Naive thymus-derived CD4-positive, alpha-beta T cell (primary cell): ENCODE data around the gene STIM1. TPM values are rescaled to one million over a fixed set of nuclear protein-coding genes. Genes with fewer than 3 reads are reported as not detected.

ENCODE experiments used
- ATAC-seq: fragments of 150-1000 bp; cut with Tn5 transposase; 2 replicates; pipeline ENCODE4 v1.10.0; 2021; ENCODE audit warnings: mild to moderate bottlenecking, moderate library complexity
- CTCF ChIA-PET: fragments of 350-600 bp; sonication (Branson Sonifier 250); formaldehyde crosslinking; loops from one replicate; lab custom pipeline; 2021; ENCODE audit warnings: antibody characterized with exemption; lab: Charles Lee
- POLR2A ChIA-PET: fragments of 350-600 bp; sonication (Branson Sonifier 250); formaldehyde crosslinking; loops from one replicate; lab custom pipeline; 2021; ENCODE audit warnings: antibody characterized with exemption, inconsistent platforms; lab: Charles Lee
- DNase-seq, 9 donors: peaks; one replicate each; pipeline versions ENCODE4 v3.0.0 to v3.0.0-alpha.2; 2020 to 2022; ENCODE audit warnings: mixed read lengths in 1 of 9
- H3K27ac ChIP-seq: one replicate; pipeline ENCODE4 v1.7.0; 2013; ENCODE audit warnings: mild to moderate bottlenecking, low read depth, low read length, moderate library complexity
- H3K27me3 ChIP-seq, 2 donors: one replicate each; pipeline ENCODE4 v1.7.0; 2013; ENCODE audit warnings: low read length in 2 of 2, mild to moderate bottlenecking in 2 of 2, moderate library complexity in 2 of 2; ENCODE audit not compliant: control insufficient read depth in 2 of 2, insufficient read depth in 2 of 2
- H3K36me3 ChIP-seq, 3 experiments: 1 replicate in 2 of 3; 2 replicates in 1 of 3; pipeline ENCODE4 v1.7.0; 2013; ENCODE audit warnings: low read length in 3 of 3, mild to moderate bottlenecking in 3 of 3, moderate library complexity in 1 of 3; ENCODE audit not compliant: insufficient read depth in 3 of 3, control insufficient read depth in 2 of 3
- H3K4me1 ChIP-seq, 2 donors: one replicate each; pipeline ENCODE4 v1.7.0; 2013; ENCODE audit warnings: low read length in 2 of 2, mild to moderate bottlenecking in 2 of 2, moderate library complexity in 1 of 2; ENCODE audit not compliant: control insufficient read depth in 2 of 2, insufficient read depth in 2 of 2
- H3K4me3 ChIP-seq: 2 replicates; pipeline ENCODE4 v1.7.0; 2013; ENCODE audit warnings: mild to moderate bottlenecking, low read length
- H3K9me3 ChIP-seq, 3 experiments: 1 replicate in 2 of 3; 2 replicates in 1 of 3; pipeline ENCODE4 v1.7.0; 2013; ENCODE audit warnings: low read length in 3 of 3; ENCODE audit not compliant: control insufficient read depth in 2 of 3
- H3K27ac Mint-ChIP-seq, 9 donors: one replicate each; pipeline ENCODE4 v1.8.0; 2020 to 2022; ENCODE audit warnings: mixed read lengths in 9 of 9, mild to moderate bottlenecking in 8 of 9, moderate library complexity in 5 of 9, inconsistent platforms in 2 of 9
- H3K27me3 Mint-ChIP-seq, 5 donors: one replicate each; pipeline ENCODE4 v1.8.0; 2021 to 2022; ENCODE audit warnings: mixed read lengths in 5 of 5, mild to moderate bottlenecking in 1 of 5
- H3K36me3 Mint-ChIP-seq, 5 donors: one replicate each; pipeline ENCODE4 v1.8.0; 2020 to 2022; ENCODE audit warnings: mixed read lengths in 5 of 5, mild to moderate bottlenecking in 3 of 5, inconsistent platforms in 1 of 5
- H3K4me1 Mint-ChIP-seq, 7 donors: one replicate each; pipeline ENCODE4 v1.8.0; 2020 to 2022; ENCODE audit warnings: mixed read lengths in 7 of 7, mild to moderate bottlenecking in 3 of 7, inconsistent platforms in 1 of 7
- H3K4me3 Mint-ChIP-seq, 10 donors: one replicate each; pipeline ENCODE4 v1.8.0; 2020 to 2022; ENCODE audit warnings: mild to moderate bottlenecking in 10 of 10, mixed read lengths in 10 of 10, moderate library complexity in 6 of 10, inconsistent platforms in 2 of 10
- H3K9me3 Mint-ChIP-seq, 11 donors: one replicate each; pipeline ENCODE4 v1.8.0; 2020 to 2022; ENCODE audit warnings: mixed read lengths in 11 of 11, mild to moderate bottlenecking in 4 of 11, inconsistent platforms in 1 of 11, moderate library complexity in 1 of 11
- intact Hi-C, 2 donors: fragments of 100-400 bp; cut with micrococcal nuclease; formaldehyde crosslinking; loops; one replicate each; pipeline ENCODE4 v1.15.1; 2023
- polyA plus RNA-seq, 2 donors: library from polyadenylated mRNA; unstranded; fragments of 300-500 nt; fragmentation: Illumina TruSeq; gene quantifications; one replicate each; pipeline ENCODE4 v1.2.3, GENCODE V29; 2021
- total RNA-seq, 6 experiments: library from RNA in 5 of 6; stranded (reverse) in 5 of 6; gene quantifications; 1 replicate in 5 of 6; 2 replicates in 1 of 6; pipeline ENCODE4 v1.2.3 and lab custom pipeline; 2021 to 2026

Gene STIM1
- total and polyA plus RNA-seq, 7 experiments from 2014 or later, result 38.4 to 117 (median 99.0) TPM

- POLR2A ChIA-PET, result interaction anchor here (0.6 to 1.0 kb wide), 5 partner anchors 17 to 227 kb away, joined by 3 to 5 read pairs (median 3); no protein-coding TSS in a partner anchor
These were observed 204.9 kb downstream of the STIM1 start for GRCh38 chr11:4060182-4060923.

GRCh38 chr11:4061700-4062099 is 206.2 kb downstream of the STIM1 start:
- Mint-ChIP-seq H3K36me3 (peaks cover 11 to 44% (median 26%) of the 10 kb centered on the region in 5 donors), H3K27ac (peak overlapping the region in 5 of 9 donors; percentile 13 to 72 (median 47)), H3K4me1 (peaks cover 28 to 54% (median 48%) of the 10 kb centered on the region in 7 donors), H3K27me3 (no peaks in the 10 kb centered on the region), H3K9me3 (no peaks in the 10 kb centered on the region), H3K4me3 (no peak overlapping the region)
- Histone ChIP-seq H3K27ac (no peak overlapping the region), H3K36me3 (peaks cover 3 to 36% (median 15%) of the 10 kb centered on the region in 3 experiments), H3K4me1 (peaks cover 12 to 24% of the 10 kb centered on the region in 2 donors), H3K27me3 (no peaks in the 10 kb centered on the region), H3K9me3 (no peaks in the 10 kb centered on the region), H3K4me3 (no peak overlapping the region)
- ChIA-PET POLR2A (interaction anchor here (0.5 kb wide), 1 partner anchor 44 kb away, joined by 3 read pairs; no protein-coding TSS in a partner anchor), CTCF (interaction anchor here (2.7 kb wide), 1 partner anchor 11 kb away, joined by 14 read pairs; no protein-coding TSS in a partner anchor)
- DNase-seq (no peak), ATAC-seq (no peak)
- intact Hi-C loops, result no loop called here

More at GRCh38 chr11:4060182-4060923, 204.9 kb downstream of the STIM1 start:
- peaks cover 17 to 48% (median 46%) of the 10 kb centered on the region in 7 donors for H3K4me1 Mint-ChIP-seq
- no peak overlapping the region for H3K27ac ChIP-seq
- H3K9me3 Mint-ChIP-seq, result no peaks in the 10 kb centered on the region
- intact Hi-C loops, result no loop called here
- H3K27ac Mint-ChIP-seq, result peak overlapping the region in 8 of 9 donors; percentile 32 to 88 (median 54)
- no peaks in the 10 kb centered on the region for H3K27me3 Mint-ChIP-seq
- H3K36me3 ChIP-seq, result peaks cover 3 to 49% (median 15%) of the 10 kb centered on the region in 3 experiments
- peaks cover 3 to 16% of the 10 kb centered on the region in 2 donors for H3K4me1 ChIP-seq
- peaks cover 11 to 54% (median 32%) of the 10 kb centered on the region in 5 donors for H3K36me3 Mint-ChIP-seq
- no peaks in the 10 kb centered on the region for H3K9me3 ChIP-seq
- no peaks in the 10 kb centered on the region for H3K27me3 ChIP-seq
- no peak overlapping the region for H3K4me3 ChIP-seq
- CTCF ChIA-PET, result interaction anchor here (0.6 to 2.7 kb wide), 2 partner anchors 12 to 322 kb away, joined by 3 to 14 read pairs; no protein-coding TSS in a partner anchor
- no peak for DNase-seq
- no peak for ATAC-seq
- H3K4me3 Mint-ChIP-seq, result no peak overlapping the region

DNA sequence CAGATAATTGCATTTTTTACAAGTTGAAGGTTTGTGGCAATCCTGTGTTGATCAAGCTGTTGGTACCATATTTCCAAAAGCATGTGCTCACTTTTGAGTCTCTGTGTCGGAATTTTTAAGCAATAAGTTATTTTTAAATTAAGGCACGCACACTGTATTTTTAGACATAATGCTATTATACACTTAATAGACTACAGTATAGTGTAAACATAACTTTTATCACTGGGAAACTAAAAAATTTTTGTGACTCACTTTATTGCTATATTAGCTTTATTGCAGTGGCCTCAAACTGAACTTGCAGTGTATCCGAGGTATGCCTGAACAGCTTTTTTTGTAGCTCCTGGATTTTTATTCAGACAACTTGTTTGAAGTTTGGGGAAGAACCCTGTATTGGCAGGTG is 207.9 kb downstream of the STIM1 start:
- peak overlapping the region in 3 of 9 donors; percentile 46 to 86 (median 60) for H3K27ac Mint-ChIP-seq
- CTCF ChIA-PET, result interaction anchor here (1.5 to 3.2 kb wide), 3 partner anchors 9 to 214 kb away, joined by 6 to 18 read pairs (median 12); partner anchors contain the start of gene STIM1
- H3K9me3 Mint-ChIP-seq, result no peaks in the 10 kb centered on the region
- Histone ChIP-seq H3K4me1 (peaks cover 18 to 35% of the 10 kb centered on the region in 2 donors), H3K27ac (no peak overlapping the region), H3K27me3 (no peaks in the 10 kb centered on the region), H3K36me3 (peaks cover 3 to 31% (median 15%) of the 10 kb centered on the region in 3 experiments), H3K9me3 (no peaks in the 10 kb centered on the region), H3K4me3 (no peak overlapping the region)
- H3K4me3 Mint-ChIP-seq, result no peak overlapping the region
- peaks cover 34 to 58% (median 50%) of the 10 kb centered on the region in 7 donors for H3K4me1 Mint-ChIP-seq
- POLR2A ChIA-PET, result interaction anchor here (1.0 to 3.3 kb wide), 3 partner anchors 9 to 222 kb away, joined by 3 to 10 read pairs (median 3); partner anchors contain the start of gene RHOG
- DNase-seq, result no peak
- H3K27me3 Mint-ChIP-seq, result no peaks in the 10 kb centered on the region
- no peak for ATAC-seq
- H3K36me3 Mint-ChIP-seq, result peaks cover 11 to 44% (median 24%) of the 10 kb centered on the region in 5 donors
- intact Hi-C loops, result no loop called here

DNA sequence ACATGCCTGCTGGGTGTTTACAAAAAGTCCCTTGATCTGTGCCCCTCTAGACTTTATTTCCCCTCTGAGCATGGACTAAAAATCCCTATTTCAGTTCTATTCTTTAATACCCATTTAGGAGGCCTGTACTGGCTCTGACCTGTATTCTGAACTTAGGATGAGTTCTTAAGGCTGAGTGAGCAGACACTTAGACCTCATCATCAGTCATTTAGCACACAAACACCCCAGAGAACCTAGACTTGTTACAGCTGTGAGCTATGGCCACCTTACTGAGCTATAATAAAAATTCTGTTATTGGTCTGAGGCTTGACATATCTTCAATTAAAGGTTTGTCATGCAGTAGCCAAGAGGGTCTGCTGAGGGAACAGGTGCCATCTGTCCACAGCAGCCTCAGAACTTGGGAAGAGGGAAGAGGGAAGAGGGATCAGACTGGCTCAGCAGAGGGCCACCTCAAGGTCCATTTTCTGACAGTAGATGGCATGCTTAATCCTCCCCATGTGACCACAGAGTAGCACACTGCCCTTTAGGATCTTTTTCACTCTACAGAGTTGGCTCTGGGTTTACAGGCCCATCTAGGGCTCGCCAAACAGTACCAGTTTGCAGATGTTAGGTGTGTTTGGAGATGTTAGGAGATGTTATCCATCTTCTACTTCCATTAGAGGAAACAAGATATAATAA is 209.0 kb downstream of the STIM1 start:
- CTCF ChIA-PET, result interaction anchor here (1.0 to 3.2 kb wide), 5 partner anchors 8 to 215 kb away, joined by 3 to 18 read pairs (median 6); partner anchors contain the start of gene STIM1
- intact Hi-C loops, result no loop called here
- Histone ChIP-seq H3K27me3 (no peaks in the 10 kb centered on the region), H3K36me3 (peaks cover 0 to 21% (median 15%) of the 10 kb centered on the region in 3 experiments), H3K27ac (no peak overlapping the region), H3K4me3 (no peak overlapping the region), H3K4me1 (peaks cover 26 to 46% of the 10 kb centered on the region in 2 donors), H3K9me3 (no peaks in the 10 kb centered on the region)
- no peaks in the 10 kb centered on the region for H3K9me3 Mint-ChIP-seq
- ATAC-seq (no peak), DNase-seq (no peak)
- peaks cover 11 to 35% (median 20%) of the 10 kb centered on the region in 5 donors for H3K36me3 Mint-ChIP-seq
- peaks cover 42 to 63% (median 58%) of the 10 kb centered on the region in 7 donors for H3K4me1 Mint-ChIP-seq
- H3K27me3 Mint-ChIP-seq, result no peaks in the 10 kb centered on the region
- H3K27ac Mint-ChIP-seq, result peak overlapping the region in 8 of 9 donors; percentile 28 to 86 (median 64)
- POLR2A ChIA-PET, result interaction anchor here (0.7 to 3.3 kb wide), 6 partner anchors 8 to 309 kb away, joined by 3 to 10 read pairs (median 5); partner anchors contain the start of gene RHOG
- H3K4me3 Mint-ChIP-seq, result peak overlapping the region in 1 of 10 donors; percentile 12

- DNase-seq, result peak in 1 of 9 donors; percentile 13
These were observed 209.6 kb downstream of the STIM1 start for GRCh38 chr11:4065086-4065485.

More at GRCh38 chr11:4065086-4065485, 209.6 kb downstream of the STIM1 start:
- Mint-ChIP-seq H3K27me3 (no peaks in the 10 kb centered on the region), H3K4me3 (peak overlapping the region in 2 of 10 donors; percentile 8 to 35), H3K9me3 (no peaks in the 10 kb centered on the region), H3K36me3 (peaks cover 8 to 28% (median 16%) of the 10 kb centered on the region in 5 donors), H3K4me1 (peaks cover 47 to 64% (median 63%) of the 10 kb centered on the region in 7 donors), H3K27ac (peak overlapping the region in 8 of 9 donors; percentile 28 to 85 (median 67))
- H3K4me1 ChIP-seq, result peaks cover 26 to 47% of the 10 kb centered on the region in 2 donors
- ChIA-PET CTCF (interaction anchor here (0.6 to 3.2 kb wide), 4 partner anchors 21 to 215 kb away, joined by 3 to 18 read pairs (median 3); partner anchors contain the start of gene STIM1), POLR2A (interaction anchor here (0.6 to 3.3 kb wide), 7 partner anchors 9 to 309 kb away, joined by 3 to 10 read pairs (median 4); no protein-coding TSS in a partner anchor)
- peak overlapping the region; percentile 15 for H3K27ac ChIP-seq
- H3K9me3 ChIP-seq, result no peaks in the 10 kb centered on the region
- H3K27me3 ChIP-seq, result no peaks in the 10 kb centered on the region
- peak; percentile 54 for ATAC-seq
- H3K4me3 ChIP-seq, result no peak overlapping the region
- intact Hi-C loops, result no loop called here
- H3K36me3 ChIP-seq, result peaks cover 0 to 18% (median 10%) of the 10 kb centered on the region in 3 experiments
